Measurements from ENCODE around the gene JADE1.

- TF ChIP-seq CSDC2 (CRISPR knock-in tag; IDR thresholded peaks at IDR 0.05), result no peak
- no peak for TF ChIP-seq ZNF565 (CRISPR knock-in tag; conservative IDR thresholded peaks at IDR 0.05; ENCODE audit: low read depth)
- TF ChIP-seq ARNTL (CRISPR knock-in tag; IDR thresholded peaks at IDR 0.05; ENCODE audit: borderline replicate concordance, low read depth), result no peak
- no peak for TF ChIP-seq ZFP30 (CRISPR knock-in tag; IDR thresholded peaks at IDR 0.05)
- no peak for TF ChIP-seq TOX (CRISPR knock-in tag; IDR thresholded peaks at IDR 0.05; ENCODE audit: borderline replicate concordance)
- TF ChIP-seq TCF4 (CRISPR knock-in tag; IDR thresholded peaks at IDR 0.05; ENCODE audit: borderline replicate concordance), result no peak
- no peak for TF ChIP-seq ESRRG (CRISPR knock-in tag; IDR thresholded peaks at IDR 0.05)
These were observed 46.1 kb downstream of the JADE1 start for GRCh38 chr4:128855621-128856020.
